Breast epithelium (tissue), 3 donors: Measurements from ENCODE around the gene APBB2.

Experiments used
- CTCF ChIP-seq, 3 donors: fragments of 450-650 bp; IDR thresholded peaks; one replicate each; pipeline ENCODE4 v1.5.1; 2016 to 2017; ENCODE audit warnings: antibody characterized with exemption in 3 of 3, mild to moderate bottlenecking in 3 of 3, moderate library complexity in 3 of 3
- POLR2A ChIP-seq: fragments of 450-650 bp; IDR thresholded peaks from one replicate; pipeline ENCODE4 v1.6.1; 2016; ENCODE audit warnings: antibody characterized with exemption, mild to moderate bottlenecking, moderate library complexity
- POLR2AphosphoS5 ChIP-seq, 3 donors: sonication (generic); formaldehyde crosslinking; IDR thresholded peaks; one replicate each; pipeline ENCODE4 v1.6.1; 2017; ENCODE audit warnings: antibody characterized with exemption in 3 of 3

- no peak for TF ChIP-seq CTCF (IDR thresholded peaks at IDR 0.05)
- no peak for TF ChIP-seq POLR2AphosphoS5 (IDR thresholded peaks at IDR 0.05)
- no peak for TF ChIP-seq POLR2A
Measured at GRCh38 chr4:40886931-40887763, 327.2 kb downstream of the APBB2 start.
